RWPE2 (cell line): ENCODE measurements around the gene FXYD4.

Experiments
- ATAC-seq: fragments of 200-7000 bp; cut with Tn5 transposase; 3 replicates; pipeline ENCODE4 v1.9.1; 2021; ENCODE audit warnings: low read depth
- DNase-seq: peaks from one replicate; pipeline ENCODE4 v3.0.0-alpha.2; 2020; ENCODE audit warnings: low spot score
- H3K27ac ChIP-seq: fragments of 450-650 bp; 2 replicates; pipeline ENCODE4 v1.5.1; 2017; ENCODE audit warnings: mild to moderate bottlenecking; ENCODE audit not compliant: poor library complexity, severe bottlenecking
- H3K27me3 ChIP-seq: fragments of 250-450 bp; sonication (Bioruptor Pico); 2 replicates; pipeline ENCODE4 v1.5.1; 2021; ENCODE audit warnings: mild to moderate bottlenecking, moderate library complexity; ENCODE audit not compliant: insufficient read depth, poor library complexity, severe bottlenecking
- H3K36me3 ChIP-seq: fragments of 250-450 bp; sonication (Bioruptor Pico); 2 replicates; pipeline ENCODE4 v1.5.1; 2020; ENCODE audit warnings: low read depth, mild to moderate bottlenecking, moderate library complexity
- H3K4me1 ChIP-seq: fragments of 250-450 bp; sonication (Bioruptor Pico); 2 replicates; pipeline ENCODE4 v1.5.1; 2021; ENCODE audit warnings: mild to moderate bottlenecking, moderate library complexity; ENCODE audit not compliant: insufficient read depth, poor library complexity, severe bottlenecking
- H3K4me3 ChIP-seq: fragments of 250-450 bp; sonication (Bioruptor Pico); 2 replicates; pipeline ENCODE4 v1.5.1; 2021; ENCODE audit warnings: mild to moderate bottlenecking, moderate library complexity; ENCODE audit not compliant: severe bottlenecking
- H3K9me3 ChIP-seq: fragments of 250-450 bp; sonication (Bioruptor Pico); 2 replicates; pipeline ENCODE4 v1.5.1; 2021; ENCODE audit warnings: mild to moderate bottlenecking, moderate library complexity; ENCODE audit not compliant: severe bottlenecking
- TF ChIP-seq, protein P1 (sequence below): fragments of 450-650 bp; IDR thresholded peaks from one replicate; pipeline ENCODE4 v1.5.1; 2017; ENCODE audit warnings: mild to moderate bottlenecking, moderate library complexity; ENCODE audit not compliant: poor library complexity, severe bottlenecking

FXYD4 gene

DNA sequence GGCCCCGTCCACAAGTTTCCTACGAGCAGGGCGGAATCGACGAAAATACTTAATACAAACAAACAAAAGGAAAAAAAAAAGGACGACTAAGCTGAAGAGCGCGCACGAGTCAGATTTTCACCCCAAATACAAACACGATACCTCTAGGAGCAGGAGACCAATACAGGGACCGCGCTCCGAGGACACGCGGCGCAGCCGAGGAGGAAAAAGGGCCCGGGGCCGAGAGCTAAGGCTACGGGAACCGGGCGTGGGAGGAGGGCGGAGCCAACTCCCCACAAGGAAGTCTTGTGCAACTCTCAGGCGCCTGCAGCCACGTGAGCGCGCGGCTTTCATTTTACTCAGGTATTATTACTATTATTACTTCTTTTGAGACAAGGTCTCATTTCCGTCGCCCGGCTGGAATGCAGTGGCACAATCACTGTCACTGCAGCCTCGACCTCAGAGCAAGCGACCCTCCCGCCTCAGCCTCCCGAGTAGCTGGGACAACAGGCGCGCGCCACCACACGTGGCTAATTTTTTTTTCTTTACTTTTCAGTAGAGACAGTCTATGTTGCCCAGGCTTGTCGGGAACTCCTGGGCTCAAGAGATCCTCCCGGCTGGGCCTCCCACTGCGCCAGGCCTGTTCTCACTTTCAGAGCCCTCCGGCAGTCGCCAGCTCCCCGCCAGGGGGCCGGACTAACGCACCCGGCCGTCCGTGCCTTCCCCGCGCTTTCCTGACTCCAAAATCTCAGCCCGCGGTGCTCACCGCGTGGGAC, 36.3 kb downstream of the FXYD4 start:
- Histone ChIP-seq H3K36me3 (peaks cover 41% of the 10 kb centered on the region), H3K9me3 (no peaks in the 10 kb centered on the region), H3K4me1 (peaks cover 25% of the 10 kb centered on the region), H3K4me3 (peak overlapping the region; percentile 46), H3K27ac (peak overlapping the region; percentile 91), H3K27me3 (no peaks in the 10 kb centered on the region)
- TF ChIP-seq, protein P1, sequence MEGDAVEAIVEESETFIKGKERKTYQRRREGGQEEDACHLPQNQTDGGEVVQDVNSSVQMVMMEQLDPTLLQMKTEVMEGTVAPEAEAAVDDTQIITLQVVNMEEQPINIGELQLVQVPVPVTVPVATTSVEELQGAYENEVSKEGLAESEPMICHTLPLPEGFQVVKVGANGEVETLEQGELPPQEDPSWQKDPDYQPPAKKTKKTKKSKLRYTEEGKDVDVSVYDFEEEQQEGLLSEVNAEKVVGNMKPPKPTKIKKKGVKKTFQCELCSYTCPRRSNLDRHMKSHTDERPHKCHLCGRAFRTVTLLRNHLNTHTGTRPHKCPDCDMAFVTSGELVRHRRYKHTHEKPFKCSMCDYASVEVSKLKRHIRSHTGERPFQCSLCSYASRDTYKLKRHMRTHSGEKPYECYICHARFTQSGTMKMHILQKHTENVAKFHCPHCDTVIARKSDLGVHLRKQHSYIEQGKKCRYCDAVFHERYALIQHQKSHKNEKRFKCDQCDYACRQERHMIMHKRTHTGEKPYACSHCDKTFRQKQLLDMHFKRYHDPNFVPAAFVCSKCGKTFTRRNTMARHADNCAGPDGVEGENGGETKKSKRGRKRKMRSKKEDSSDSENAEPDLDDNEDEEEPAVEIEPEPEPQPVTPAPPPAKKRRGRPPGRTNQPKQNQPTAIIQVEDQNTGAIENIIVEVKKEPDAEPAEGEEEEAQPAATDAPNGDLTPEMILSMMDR: peak; percentile 33
- DNase-seq (peak; percentile 86), ATAC-seq (peak; percentile 47)

DNA sequence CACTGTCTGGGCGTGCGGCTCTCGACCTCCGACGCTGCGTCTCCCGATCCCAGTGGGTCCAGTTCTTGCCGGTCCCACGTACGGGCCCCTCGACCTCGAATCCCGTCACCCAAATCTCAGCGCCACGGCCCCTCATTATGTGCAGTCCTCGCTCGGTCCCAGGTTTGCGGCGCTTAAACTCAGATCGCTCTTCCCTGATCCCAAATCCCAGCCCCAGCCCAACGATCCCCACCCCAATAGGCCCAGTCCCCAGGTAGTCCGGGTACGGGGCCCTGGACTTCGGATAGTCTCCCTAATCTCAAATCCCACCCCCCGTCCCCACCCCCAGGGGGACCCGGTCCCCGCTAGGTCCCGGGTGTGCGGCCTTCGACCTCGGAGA, 36.9 kb downstream of the FXYD4 start:
- Histone ChIP-seq H3K36me3 (peaks cover 36% of the 10 kb centered on the region), H3K4me3 (peak overlapping the region; percentile 46), H3K9me3 (no peaks in the 10 kb centered on the region), H3K27ac (peak overlapping the region; percentile 91), H3K27me3 (no peaks in the 10 kb centered on the region), H3K4me1 (peaks cover 21% of the 10 kb centered on the region)
- DNase-seq (peak; percentile 64), ATAC-seq (peak; percentile 1; the same call in 2 of the 3 replicates)
- TF ChIP-seq, protein P1: peak; percentile 7

DNA sequence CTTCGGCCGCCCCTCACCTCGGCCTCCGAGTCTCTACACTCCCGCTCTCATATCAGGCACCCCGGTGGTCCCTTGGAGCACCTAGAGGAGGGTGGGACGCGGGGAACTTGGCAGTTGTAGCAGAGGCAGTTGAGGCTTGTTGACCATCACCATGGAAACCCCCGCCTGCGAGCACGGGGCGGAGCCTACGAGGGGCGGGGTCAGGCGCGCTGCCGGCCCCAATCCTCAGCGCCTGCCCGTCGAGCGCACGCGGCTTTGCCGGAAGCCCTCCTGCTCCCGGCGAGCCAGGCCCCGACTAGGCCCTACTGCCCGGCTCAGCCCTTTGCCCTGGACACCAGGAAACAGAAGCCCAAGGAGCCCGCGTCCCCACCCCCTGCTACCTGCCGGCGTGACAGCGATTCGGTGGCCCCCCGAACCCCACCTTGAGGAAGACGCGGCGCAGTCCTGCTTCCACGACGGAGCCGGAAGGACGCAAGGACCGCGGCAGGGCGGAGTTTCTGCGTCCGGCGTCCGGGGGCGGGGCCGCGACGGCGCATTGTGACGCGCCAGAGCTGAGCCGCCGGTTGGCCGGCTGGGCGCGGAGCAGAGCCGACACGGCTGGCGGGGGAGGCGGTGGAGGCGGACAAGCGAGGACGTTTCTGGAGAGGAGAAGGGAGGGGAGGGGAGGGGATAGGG, 37.4 kb downstream of the FXYD4 start, which contains the start of gene HNRNPF:
Gene HNRNPF, minus strand, starts transcription at position 477 of the 675 bp plus-strand sequence. CDS start 21,302 bp downstream, outside the sequence.
- ATAC-seq (peak; percentile 76), DNase-seq (peak; percentile 92)
- TF ChIP-seq, protein P1: no peak
- no peaks in the 10 kb centered on the region for H3K9me3 ChIP-seq
- H3K27me3 ChIP-seq: no peaks in the 10 kb centered on the region
- H3K4me1 ChIP-seq: peaks cover 15% of the 10 kb centered on the region
- peaks cover 31% of the 10 kb centered on the region for H3K36me3 ChIP-seq
- peak within 1 kb of the TSS; percentile 91 for H3K27ac ChIP-seq
- H3K4me3 ChIP-seq: peak within 1 kb of the TSS; percentile 46

DNA sequence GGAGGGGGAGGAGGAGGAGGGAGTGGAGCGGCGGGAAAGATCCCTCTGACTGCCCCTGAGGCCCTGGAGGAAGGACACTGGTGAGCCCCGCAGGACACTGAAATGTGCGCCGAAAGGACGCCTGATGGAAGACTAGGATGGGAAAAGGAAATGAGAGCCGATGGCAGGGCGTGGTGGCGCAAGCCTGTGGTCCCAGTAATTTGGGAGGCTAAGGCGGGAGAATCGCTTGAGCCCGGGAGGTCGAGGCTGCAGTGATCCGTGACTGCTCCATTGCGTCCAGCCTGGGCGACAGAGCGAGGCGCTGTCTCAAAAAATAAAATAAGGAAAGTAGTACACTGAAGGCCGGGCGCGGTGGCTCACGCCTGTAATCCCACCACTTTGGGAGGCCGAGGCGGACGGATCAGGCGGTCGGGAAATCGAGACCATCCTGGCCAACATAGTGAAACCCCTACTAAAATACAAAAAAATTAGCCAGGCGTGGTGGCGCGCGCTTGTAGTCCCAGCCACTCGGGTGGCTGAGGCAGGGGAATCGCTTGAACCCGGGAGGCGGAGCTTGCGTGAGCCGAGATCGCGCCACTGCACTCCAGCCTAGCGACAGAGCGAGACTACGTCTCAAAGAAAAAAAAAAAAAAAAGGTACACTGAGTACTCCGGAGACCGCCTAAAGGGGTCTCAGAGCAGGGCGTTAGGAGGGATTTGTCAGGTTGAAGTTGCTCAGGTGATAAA, 38.1 kb downstream of the FXYD4 start:
- peak overlapping the region; percentile 46 for H3K4me3 ChIP-seq
- H3K27me3 ChIP-seq: no peaks in the 10 kb centered on the region
- H3K4me1 ChIP-seq: peaks cover 8% of the 10 kb centered on the region
- H3K36me3 ChIP-seq: peaks cover 24% of the 10 kb centered on the region
- H3K9me3 ChIP-seq: no peaks in the 10 kb centered on the region
- TF ChIP-seq, protein P1: no peak
- peak overlapping the region; percentile 91 for H3K27ac ChIP-seq
- DNase-seq: no peak
- no peak for ATAC-seq
